ENCODE data around the gene TTC21B. TPM values are rescaled to one million over a fixed set of nuclear protein-coding genes. Genes with fewer than 3 reads are reported as not detected.

The TTC21B gene
- total and polyA plus RNA-seq, 2 of the 8 experiments (the other 6 are each of a cell fraction or from before 2014, with no cell fraction given): 6.9 to 20.8 TPM

GRCh38 chr2:165833156-165833555, 120.4 kb downstream of the TTC21B start:
- Histone ChIP-seq H3K18ac (ENCODE audit: extremely low read depth, low read length) (no peak overlapping the region), H2BK120ac (replicated peaks; ENCODE audit: low read depth, low read length) (no peak overlapping the region), H2BK20ac (ENCODE audit: low read length) (no peak overlapping the region), H3K4me3 (ENCODE audit: extremely low read depth in 1 of 4, insufficient read depth in 2 of 4, low read depth in 3 of 4, low read length in 4 of 4) (no peak overlapping the region), H2BK15ac (ENCODE audit: low read length) (no peak overlapping the region), H3K4me1 (replicated peaks in 1 of 4; ENCODE audit: control insufficient read depth in 3 of 4, insufficient read depth in 4 of 4, low read length in 3 of 4) (peaks cover 0 to 2% (median 0%) of the 10 kb centered on the region in 4 experiments; a peak in 1 of 7 replicates), H3K9me3 (ENCODE audit: insufficient read depth in 2 of 2, low read depth in 1 of 2, low read length in 1 of 2) (no peaks in the 10 kb centered on the region), H3K27me3 (replicated peaks in 1 of 4; ENCODE audit: control insufficient read depth in 3 of 4, extremely low read depth in 1 of 4, insufficient read depth in 3 of 4, low read length in 3 of 4) (peaks cover 0 to 1% (median 0%) of the 10 kb centered on the region in 4 experiments; a peak in 1 of 7 replicates), H3K79me1 (ENCODE audit: low read depth, low read length) (no peaks in the 10 kb centered on the region), H2BK12ac (ENCODE audit: low read depth, low read length) (no peak overlapping the region), H4K8ac (ENCODE audit: extremely low read depth, insufficient read depth, low read length) (no peak overlapping the region), H3K23ac (ENCODE audit: insufficient read length) (no peak overlapping the region), H3K56ac (replicated peaks; ENCODE audit: insufficient read length, low read depth, low read length) (no peak overlapping the region), H3K36me3 (ENCODE audit: control insufficient read depth in 2 of 4, insufficient read depth in 4 of 4, low read length in 3 of 4) (no peaks in the 10 kb centered on the region), H3K79me2 (ENCODE audit: control insufficient read depth in 1 of 2, insufficient read depth in 2 of 2, low read length in 2 of 2) (no peaks in the 10 kb centered on the region), H4K20me1 (replicated peaks in 1 of 2; ENCODE audit: control insufficient read depth in 1 of 2, insufficient read depth in 2 of 2, low read length in 2 of 2) (no peaks in the 10 kb centered on the region), H2AK5ac (ENCODE audit: low read depth, low read length) (no peak overlapping the region), H3K4ac (replicated peaks; ENCODE audit: insufficient read length, low read depth, low read length) (no peak overlapping the region), H3K9ac (replicated peaks in 1 of 4; ENCODE audit: extremely low read depth in 1 of 4, low read depth in 3 of 4, low read length in 3 of 4) (no peak overlapping the region), H2AFZ (ENCODE audit: low read length) (no peak overlapping the region), H3K27ac (ENCODE audit: low read depth, low read length) (no peak overlapping the region), H3K4me2 (ENCODE audit: insufficient read depth in 1 of 2, low read depth in 2 of 2, low read length in 2 of 2) (no peak overlapping the region), H3K23me2 (ENCODE audit: low read depth, low read length) (no peaks in the 10 kb centered on the region), H3K14ac (ENCODE audit: insufficient read length) (no peak overlapping the region), H4K5ac (ENCODE audit: insufficient read length, low read depth, low read length) (no peak overlapping the region), H4K91ac (replicated peaks; ENCODE audit: insufficient read length, low read length) (no peak overlapping the region), H2BK5ac (ENCODE audit: low read depth, low read length) (no peak overlapping the region)
- WGBS, 2 experiments (ENCODE audit: extremely low coverage in 1 of 2, insufficient coverage in 1 of 2, insufficient read length in 1 of 2, insufficient replicate concordance in 2 of 2, low coverage in 1 of 2, low lambda C conversion rate in 2 of 2, missing lambda C conversion rate in 1 of 2): 91% methylated on average over 4 of the region's 4 CpGs; no CpG with 5 or more reads in 1 of the 2 experiments
- POLR2A ChIA-PET (ENCODE audit: partially characterized antibody): no interaction called here
- DNase-seq (ENCODE audit: low read depth in 1 of 2, low spot score in 2 of 2): no peak
- CTCF ChIA-PET (ENCODE audit: partially characterized antibody): no interaction called here
- no peak for FAIRE-seq
- no peak for TF ChIP-seq SIN3A (conservative IDR thresholded peaks at IDR 0.05 in 1 of 2, IDR thresholded peaks at IDR 0.05 in 1 of 2; ENCODE audit: low read depth in 1 of 2, low read length in 2 of 2)
